ENCODE results near the gene KRTAP5-7. TPM values are rescaled to one million over a fixed set of nuclear protein-coding genes. Genes with fewer than 3 reads are reported as not detected.
"Not testable (repeated sequence)": the region's sequence is repeated elsewhere in the genome, so short reads cannot be mapped to it uniquely, and the experiment has no call there.

KRTAP5-7 gene, protein sequence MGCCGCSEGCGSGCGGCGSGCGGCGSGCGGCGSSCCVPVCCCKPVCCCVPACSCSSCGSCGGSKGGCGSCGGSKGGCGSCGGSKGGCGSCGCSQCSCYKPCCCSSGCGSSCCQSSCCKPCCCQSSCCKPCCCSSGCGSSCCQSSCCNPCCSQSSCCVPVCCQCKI
- polyA plus RNA-seq (2012; rRNA removed) = 0.06 and 0.07 TPM in 2 replicates
- polyA plus RNA-seq (2012; cell fraction: cytosol; rRNA removed) = not detected in 2 replicates
- polyA plus RNA-seq (2012; cell fraction: nucleus; rRNA removed) = 0.17 and 0.19 TPM in 2 replicates

DNA sequence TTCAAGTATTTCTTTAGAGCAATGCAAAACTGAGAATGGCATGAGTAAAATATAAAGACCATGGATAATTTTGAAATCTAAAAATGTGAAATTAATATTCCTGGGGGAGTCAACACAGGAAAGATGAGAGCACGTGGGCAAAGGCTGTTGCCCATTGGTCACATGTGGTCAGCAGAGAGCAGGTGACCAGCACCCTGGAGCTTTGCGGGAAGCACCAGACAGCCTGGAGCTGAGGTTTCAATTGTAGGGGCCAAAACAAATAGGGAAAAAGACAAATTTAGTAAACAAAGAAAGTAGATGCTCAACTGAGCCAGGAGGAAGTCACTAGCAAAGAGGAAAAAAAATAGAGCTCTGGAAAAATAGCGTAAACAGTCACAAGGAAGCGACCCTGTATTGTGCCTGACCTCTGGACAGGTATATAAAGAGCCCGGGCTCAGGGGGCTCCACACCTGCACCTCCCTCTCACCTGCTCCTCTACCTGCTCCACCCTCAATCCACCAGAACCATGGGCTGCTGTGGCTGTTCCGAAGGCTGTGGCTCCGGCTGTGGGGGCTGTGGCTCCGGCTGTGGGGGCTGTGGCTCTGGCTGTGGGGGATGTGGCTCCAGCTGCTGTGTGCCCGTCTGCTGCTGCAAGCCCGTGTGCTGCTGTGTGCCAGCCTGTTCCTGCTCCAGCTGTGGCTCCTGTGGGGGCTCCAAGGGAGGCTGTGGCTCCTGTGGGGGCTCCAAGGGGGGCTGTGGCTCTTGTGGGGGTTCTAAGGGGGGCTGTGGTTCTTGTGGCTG is at the start of gene KRTAP5-7:
Gene KRTAP5-7 (plus strand): TSS at position 472 of the 780 bp plus-strand sequence. CDS start 34 bp downstream, at position 506.
- DNase-seq; H3F3A ChIP-seq (replicated peaks; ENCODE audit: insufficient read depth); H3K27me3 ChIP-seq (ENCODE audit: insufficient read depth); H3K79me2 ChIP-seq (ENCODE audit: insufficient read depth); H3K4me1 ChIP-seq (ENCODE audit: control insufficient read depth in 1 of 2, insufficient read depth in 2 of 2, low read depth in 1 of 2, low read length in 1 of 2); H3K4me3 ChIP-seq (ENCODE audit: low read depth in 2 of 2, low read length in 1 of 2); H3K9me2 ChIP-seq; H2AFZ ChIP-seq (ENCODE audit: low read depth); H3K9ac ChIP-seq; POLR2A ChIA-PET; H4K20me1 ChIP-seq (ENCODE audit: insufficient read depth); H3K4me2 ChIP-seq; H3K9me3 ChIP-seq; H3K27ac ChIP-seq (ENCODE audit: low read depth in 2 of 2, low read length in 1 of 2); H3K36me3 ChIP-seq (replicated peaks in 1 of 2; ENCODE audit: control insufficient read depth in 1 of 2, insufficient read depth in 2 of 2, low read length in 1 of 2); CTCF ChIA-PET: not testable (repeated sequence)
- 27% methylated on average over 10 of the region's 10 CpGs for WGBS (ENCODE audit: low lambda C conversion rate)

DNA sequence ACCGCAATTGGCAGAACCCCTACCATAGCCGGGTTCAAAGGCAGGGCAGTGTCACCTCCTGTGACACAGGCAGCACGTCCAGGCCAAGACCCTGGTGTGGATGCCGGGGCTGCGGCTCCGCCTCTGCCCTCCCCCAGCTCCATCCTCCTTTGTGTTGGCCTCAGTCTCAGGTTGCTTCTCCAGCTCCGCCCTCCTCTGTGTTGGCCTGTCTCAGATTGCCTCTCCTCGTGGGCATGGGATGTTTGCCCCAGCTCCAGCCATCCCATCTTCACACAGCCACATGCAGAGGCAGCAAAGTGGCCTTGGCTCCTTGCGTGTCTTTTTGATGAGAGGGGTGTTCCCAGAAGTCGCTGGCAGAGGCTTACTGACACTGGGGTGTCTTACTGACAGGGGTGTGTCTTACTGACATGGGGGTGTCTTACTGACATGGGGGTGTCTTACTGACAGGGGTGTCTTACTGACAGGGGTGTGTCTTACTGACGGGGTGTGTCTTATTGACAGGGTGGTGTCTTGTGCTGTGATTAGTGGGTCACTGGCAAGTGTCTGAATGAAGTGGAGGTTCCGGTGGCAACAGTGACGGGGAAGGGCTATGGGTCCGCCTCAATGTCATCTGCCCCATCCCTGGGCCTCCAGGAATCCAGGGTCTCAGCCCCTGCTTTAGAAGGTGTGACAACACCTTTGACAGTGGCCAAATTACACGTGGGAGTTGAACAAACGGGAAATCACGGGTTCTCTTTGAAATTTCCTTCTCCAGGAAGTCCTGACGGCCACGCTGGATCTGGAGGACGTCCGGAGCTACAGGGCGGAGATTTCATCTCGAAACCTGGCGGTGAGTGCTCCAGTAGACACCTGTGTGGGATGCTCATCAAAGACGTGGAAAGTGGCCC is 49.2 kb upstream of the KRTAP5-7 start:
- DNase-seq = no peak
- Histone ChIP-seq H3K36me3 (replicated peaks in 1 of 2; ENCODE audit: control insufficient read depth in 1 of 2, insufficient read depth in 2 of 2, low read length in 1 of 2) (peaks cover 4 to 79% of the 10 kb centered on the region in 2 experiments), H3K9ac (no peak overlapping the region), H4K20me1 (ENCODE audit: insufficient read depth) (no peaks in the 10 kb centered on the region), H3K4me2 (no peak overlapping the region), H3K9me2 (no peaks in the 10 kb centered on the region), H3K27ac (ENCODE audit: low read depth in 2 of 2, low read length in 1 of 2) (no peak overlapping the region), H3K79me2 (ENCODE audit: insufficient read depth) (no peaks in the 10 kb centered on the region), H3K4me3 (ENCODE audit: low read depth in 2 of 2, low read length in 1 of 2) (no peak overlapping the region), H3K4me1 (ENCODE audit: control insufficient read depth in 1 of 2, insufficient read depth in 2 of 2, low read depth in 1 of 2, low read length in 1 of 2) (no peaks in the 10 kb centered on the region), H2AFZ (ENCODE audit: low read depth) (no peak overlapping the region), H3K9me3 (no peaks in the 10 kb centered on the region), H3K27me3 (ENCODE audit: insufficient read depth) (no peaks in the 10 kb centered on the region), H3F3A (replicated peaks; ENCODE audit: insufficient read depth) (no peaks in the 10 kb centered on the region)
- ChIA-PET CTCF (interaction anchor here (0.6 kb wide), 1 partner anchor 145 kb away, joined by 3 read pairs; no protein-coding TSS in a partner anchor), POLR2A (no interaction called here)
- 94% methylated on average over 24 of the region's 25 CpGs for WGBS (ENCODE audit: low lambda C conversion rate)
- no peak for TF ChIP-seq YY1 (IDR thresholded peaks at IDR 0.05; ENCODE audit: low read depth)
- no peak for TF ChIP-seq TEAD4 (IDR thresholded peaks at IDR 0.05; ENCODE audit: borderline replicate concordance, insufficient read depth)
- TF ChIP-seq, protein P1, sequence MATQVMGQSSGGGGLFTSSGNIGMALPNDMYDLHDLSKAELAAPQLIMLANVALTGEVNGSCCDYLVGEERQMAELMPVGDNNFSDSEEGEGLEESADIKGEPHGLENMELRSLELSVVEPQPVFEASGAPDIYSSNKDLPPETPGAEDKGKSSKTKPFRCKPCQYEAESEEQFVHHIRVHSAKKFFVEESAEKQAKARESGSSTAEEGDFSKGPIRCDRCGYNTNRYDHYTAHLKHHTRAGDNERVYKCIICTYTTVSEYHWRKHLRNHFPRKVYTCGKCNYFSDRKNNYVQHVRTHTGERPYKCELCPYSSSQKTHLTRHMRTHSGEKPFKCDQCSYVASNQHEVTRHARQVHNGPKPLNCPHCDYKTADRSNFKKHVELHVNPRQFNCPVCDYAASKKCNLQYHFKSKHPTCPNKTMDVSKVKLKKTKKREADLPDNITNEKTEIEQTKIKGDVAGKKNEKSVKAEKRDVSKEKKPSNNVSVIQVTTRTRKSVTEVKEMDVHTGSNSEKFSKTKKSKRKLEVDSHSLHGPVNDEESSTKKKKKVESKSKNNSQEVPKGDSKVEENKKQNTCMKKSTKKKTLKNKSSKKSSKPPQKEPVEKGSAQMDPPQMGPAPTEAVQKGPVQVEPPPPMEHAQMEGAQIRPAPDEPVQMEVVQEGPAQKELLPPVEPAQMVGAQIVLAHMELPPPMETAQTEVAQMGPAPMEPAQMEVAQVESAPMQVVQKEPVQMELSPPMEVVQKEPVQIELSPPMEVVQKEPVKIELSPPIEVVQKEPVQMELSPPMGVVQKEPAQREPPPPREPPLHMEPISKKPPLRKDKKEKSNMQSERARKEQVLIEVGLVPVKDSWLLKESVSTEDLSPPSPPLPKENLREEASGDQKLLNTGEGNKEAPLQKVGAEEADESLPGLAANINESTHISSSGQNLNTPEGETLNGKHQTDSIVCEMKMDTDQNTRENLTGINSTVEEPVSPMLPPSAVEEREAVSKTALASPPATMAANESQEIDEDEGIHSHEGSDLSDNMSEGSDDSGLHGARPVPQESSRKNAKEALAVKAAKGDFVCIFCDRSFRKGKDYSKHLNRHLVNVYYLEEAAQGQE (IDR thresholded peaks at IDR 0.05; ENCODE audit: low read depth, low read length) = no peak
- no peak for TF ChIP-seq SMC3 (IDR thresholded peaks at IDR 0.05; ENCODE audit: low read depth, low read length)
- TF ChIP-seq NFIC (IDR thresholded peaks at IDR 0.05; ENCODE audit: borderline replicate concordance) = no peak
- TF ChIP-seq, protein P2, sequence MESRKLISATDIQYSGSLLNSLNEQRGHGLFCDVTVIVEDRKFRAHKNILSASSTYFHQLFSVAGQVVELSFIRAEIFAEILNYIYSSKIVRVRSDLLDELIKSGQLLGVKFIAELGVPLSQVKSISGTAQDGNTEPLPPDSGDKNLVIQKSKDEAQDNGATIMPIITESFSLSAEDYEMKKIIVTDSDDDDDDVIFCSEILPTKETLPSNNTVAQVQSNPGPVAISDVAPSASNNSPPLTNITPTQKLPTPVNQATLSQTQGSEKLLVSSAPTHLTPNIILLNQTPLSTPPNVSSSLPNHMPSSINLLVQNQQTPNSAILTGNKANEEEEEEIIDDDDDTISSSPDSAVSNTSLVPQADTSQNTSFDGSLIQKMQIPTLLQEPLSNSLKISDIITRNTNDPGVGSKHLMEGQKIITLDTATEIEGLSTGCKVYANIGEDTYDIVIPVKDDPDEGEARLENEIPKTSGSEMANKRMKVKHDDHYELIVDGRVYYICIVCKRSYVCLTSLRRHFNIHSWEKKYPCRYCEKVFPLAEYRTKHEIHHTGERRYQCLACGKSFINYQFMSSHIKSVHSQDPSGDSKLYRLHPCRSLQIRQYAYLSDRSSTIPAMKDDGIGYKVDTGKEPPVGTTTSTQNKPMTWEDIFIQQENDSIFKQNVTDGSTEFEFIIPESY (IDR thresholded peaks at IDR 0.05; ENCODE audit: borderline replicate concordance, low read depth) = no peak
- TF ChIP-seq, protein P3, sequence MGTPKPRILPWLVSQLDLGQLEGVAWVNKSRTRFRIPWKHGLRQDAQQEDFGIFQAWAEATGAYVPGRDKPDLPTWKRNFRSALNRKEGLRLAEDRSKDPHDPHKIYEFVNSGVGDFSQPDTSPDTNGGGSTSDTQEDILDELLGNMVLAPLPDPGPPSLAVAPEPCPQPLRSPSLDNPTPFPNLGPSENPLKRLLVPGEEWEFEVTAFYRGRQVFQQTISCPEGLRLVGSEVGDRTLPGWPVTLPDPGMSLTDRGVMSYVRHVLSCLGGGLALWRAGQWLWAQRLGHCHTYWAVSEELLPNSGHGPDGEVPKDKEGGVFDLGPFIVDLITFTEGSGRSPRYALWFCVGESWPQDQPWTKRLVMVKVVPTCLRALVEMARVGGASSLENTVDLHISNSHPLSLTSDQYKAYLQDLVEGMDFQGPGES (IDR thresholded peaks at IDR 0.05; ENCODE audit: low read depth, low read length) = no peak
- TF ChIP-seq GATA2 (CRISPR knock-in tag; IDR thresholded peaks at IDR 0.05) = no peak

Measured in SK-N-SH (cell line).